ENCODE results near the gene THOP1.

The THOP1 gene

GRCh38 chr19:2775556-2776430 lies 9.5 kb upstream of the THOP1 start:
- Histone ChIP-seq H3K27me3 (ENCODE audit: control insufficient read depth, insufficient read depth, low read length) (no peaks in the 10 kb centered on the region), H3K9me3 (ENCODE audit: control insufficient read depth, low read depth, low read length) (no peaks in the 10 kb centered on the region), H3K27ac (ENCODE audit: low read length) (no peak overlapping the region), H3K9ac (ENCODE audit: low read length) (no peak overlapping the region), H3K4me3 (ENCODE audit: low read length) (no peak overlapping the region), H3K4me1 (ENCODE audit: control insufficient read depth, low read depth, low read length) (no peaks in the 10 kb centered on the region), H3K36me3 (ENCODE audit: control insufficient read depth, low read depth, low read length) (no peaks in the 10 kb centered on the region)

- H3K4me1 ChIP-seq (ENCODE audit: control insufficient read depth, low read depth, low read length), result peaks cover 5% of the 10 kb centered on the region
- no peak overlapping the region for H3K9ac ChIP-seq (ENCODE audit: low read length)
- no peaks in the 10 kb centered on the region for H3K9me3 ChIP-seq (ENCODE audit: control insufficient read depth, low read depth, low read length)
- no peak overlapping the region for H3K27ac ChIP-seq (ENCODE audit: low read length)
- H3K4me3 ChIP-seq (ENCODE audit: low read length), result no peak overlapping the region
- H3K27me3 ChIP-seq (ENCODE audit: control insufficient read depth, insufficient read depth, low read length), result no peaks in the 10 kb centered on the region
- no peaks in the 10 kb centered on the region for H3K36me3 ChIP-seq (ENCODE audit: control insufficient read depth, low read depth, low read length)
Measured at GRCh38 chr19:2777952-2778683, 7.2 kb upstream of the THOP1 start.

- peaks cover 8% of the 10 kb centered on the region for H3K4me1 ChIP-seq (ENCODE audit: control insufficient read depth, low read depth, low read length)
- H3K36me3 ChIP-seq (ENCODE audit: control insufficient read depth, low read depth, low read length), result no peaks in the 10 kb centered on the region
- no peak overlapping the region for H3K27ac ChIP-seq (ENCODE audit: low read length)
- H3K9ac ChIP-seq (ENCODE audit: low read length), result no peak overlapping the region
- H3K9me3 ChIP-seq (ENCODE audit: control insufficient read depth, low read depth, low read length), result no peaks in the 10 kb centered on the region
- no peak overlapping the region for H3K4me3 ChIP-seq (ENCODE audit: low read length)
- peaks cover 8% of the 10 kb centered on the region for H3K27me3 ChIP-seq (ENCODE audit: control insufficient read depth, insufficient read depth, low read length)
Measured at GRCh38 chr19:2779121-2779740, 6.1 kb upstream of the THOP1 start.

- no peak overlapping the region for H3K9ac ChIP-seq (ENCODE audit: low read length)
- H3K4me1 ChIP-seq (ENCODE audit: control insufficient read depth, low read depth, low read length), result peaks cover 8% of the 10 kb centered on the region
- no peak overlapping the region for H3K27ac ChIP-seq (ENCODE audit: low read length)
- H3K36me3 ChIP-seq (ENCODE audit: control insufficient read depth, low read depth, low read length), result no peaks in the 10 kb centered on the region
- peaks cover 8% of the 10 kb centered on the region for H3K27me3 ChIP-seq (ENCODE audit: control insufficient read depth, insufficient read depth, low read length)
- H3K9me3 ChIP-seq (ENCODE audit: control insufficient read depth, low read depth, low read length), result no peaks in the 10 kb centered on the region
- H3K4me3 ChIP-seq (ENCODE audit: low read length), result no peak overlapping the region
Measured at GRCh38 chr19:2780284-2780683, 5.0 kb upstream of the THOP1 start.

- Histone ChIP-seq H3K4me3 (ENCODE audit: low read length) (peak overlapping the region; percentile 87), H3K9me3 (ENCODE audit: control insufficient read depth, low read depth, low read length) (no peaks in the 10 kb centered on the region), H3K27ac (ENCODE audit: low read length) (peak overlapping the region; percentile 55), H3K36me3 (ENCODE audit: control insufficient read depth, low read depth, low read length) (no peaks in the 10 kb centered on the region), H3K27me3 (ENCODE audit: control insufficient read depth, insufficient read depth, low read length) (peaks cover 8% of the 10 kb centered on the region), H3K4me1 (ENCODE audit: control insufficient read depth, low read depth, low read length) (peaks cover 8% of the 10 kb centered on the region), H3K9ac (ENCODE audit: low read length) (peak overlapping the region; percentile 87)
Measured at GRCh38 chr19:2782329-2782935, 2.9 kb upstream of the THOP1 start.

- H3K36me3 ChIP-seq (ENCODE audit: control insufficient read depth, low read depth, low read length), result peaks cover under 1% of the 10 kb centered on the region
Measured at GRCh38 chr19:2782936-2783780, 2.1 kb upstream of the THOP1 start, which contains the start of gene SGTA. TSS of gene SGTA (minus strand) at chr19:2783273. CDS start at chr19:2769068, 14,205 bp downstream.

GRCh38 chr19:2783781-2784145 lies 1.5 kb upstream of the THOP1 start:
- peak overlapping the region; percentile 16 for H3K4me3 ChIP-seq (ENCODE audit: low read length)
- peaks cover 8% of the 10 kb centered on the region for H3K4me1 ChIP-seq (ENCODE audit: control insufficient read depth, low read depth, low read length)
- no peak overlapping the region for H3K27ac ChIP-seq (ENCODE audit: low read length)
- peaks cover 8% of the 10 kb centered on the region for H3K27me3 ChIP-seq (ENCODE audit: control insufficient read depth, insufficient read depth, low read length)
- peak overlapping the region; percentile 31 for H3K9ac ChIP-seq (ENCODE audit: low read length)
- H3K9me3 ChIP-seq (ENCODE audit: control insufficient read depth, low read depth, low read length), result no peaks in the 10 kb centered on the region
- H3K36me3 ChIP-seq (ENCODE audit: control insufficient read depth, low read depth, low read length), result peaks cover 4% of the 10 kb centered on the region

More at GRCh38 chr19:2782936-2783780, 2.1 kb upstream of the THOP1 start, which contains the start of gene SGTA:
- peak within 1 kb of the TSS; percentile 87 for H3K4me3 ChIP-seq (ENCODE audit: low read length)
- H3K9ac ChIP-seq (ENCODE audit: low read length), result peak within 1 kb of the TSS; percentile 87
- peaks cover 8% of the 10 kb centered on the region for H3K27me3 ChIP-seq (ENCODE audit: control insufficient read depth, insufficient read depth, low read length)
- H3K4me1 ChIP-seq (ENCODE audit: control insufficient read depth, low read depth, low read length), result peaks cover 8% of the 10 kb centered on the region
- peak within 1 kb of the TSS; percentile 55 for H3K27ac ChIP-seq (ENCODE audit: low read length)
- no peaks in the 10 kb centered on the region for H3K9me3 ChIP-seq (ENCODE audit: control insufficient read depth, low read depth, low read length)

GRCh38 chr19:2787115-2787514 lies 1.8 kb downstream of the THOP1 start:
- Histone ChIP-seq H3K27ac (ENCODE audit: low read length) (no peak overlapping the region), H3K4me1 (ENCODE audit: control insufficient read depth, low read depth, low read length) (peaks cover 5% of the 10 kb centered on the region), H3K36me3 (ENCODE audit: control insufficient read depth, low read depth, low read length) (peaks cover 22% of the 10 kb centered on the region), H3K9me3 (ENCODE audit: control insufficient read depth, low read depth, low read length) (no peaks in the 10 kb centered on the region), H3K27me3 (ENCODE audit: control insufficient read depth, insufficient read depth, low read length) (peaks cover 8% of the 10 kb centered on the region), H3K4me3 (ENCODE audit: low read length) (no peak overlapping the region), H3K9ac (ENCODE audit: low read length) (no peak overlapping the region)

GRCh38 chr19:2788237-2788636 lies 2.9 kb downstream of the THOP1 start:
- Histone ChIP-seq H3K9me3 (ENCODE audit: control insufficient read depth, low read depth, low read length) (no peaks in the 10 kb centered on the region), H3K4me1 (ENCODE audit: control insufficient read depth, low read depth, low read length) (peaks cover 3% of the 10 kb centered on the region), H3K36me3 (ENCODE audit: control insufficient read depth, low read depth, low read length) (peaks cover 27% of the 10 kb centered on the region), H3K4me3 (ENCODE audit: low read length) (no peak overlapping the region), H3K9ac (ENCODE audit: low read length) (no peak overlapping the region), H3K27ac (ENCODE audit: low read length) (no peak overlapping the region), H3K27me3 (ENCODE audit: control insufficient read depth, insufficient read depth, low read length) (peaks cover 8% of the 10 kb centered on the region)

GRCh38 chr19:2790194-2790556 lies 4.9 kb downstream of the THOP1 start:
- Histone ChIP-seq H3K27me3 (ENCODE audit: control insufficient read depth, insufficient read depth, low read length) (no peaks in the 10 kb centered on the region), H3K27ac (ENCODE audit: low read length) (no peak overlapping the region), H3K9ac (ENCODE audit: low read length) (no peak overlapping the region), H3K4me3 (ENCODE audit: low read length) (no peak overlapping the region), H3K36me3 (ENCODE audit: control insufficient read depth, low read depth, low read length) (peaks cover 43% of the 10 kb centered on the region), H3K9me3 (ENCODE audit: control insufficient read depth, low read depth, low read length) (no peaks in the 10 kb centered on the region), H3K4me1 (ENCODE audit: control insufficient read depth, low read depth, low read length) (no peaks in the 10 kb centered on the region)
